ENCODE measurements around the gene CCR4.

GRCh38 chr3:32950516-32950915 is 928 bp upstream of the CCR4 start:
- no peak for TF ChIP-seq POLR2A (IDR thresholded peaks at IDR 0.05)
- TF ChIP-seq, protein P1, sequence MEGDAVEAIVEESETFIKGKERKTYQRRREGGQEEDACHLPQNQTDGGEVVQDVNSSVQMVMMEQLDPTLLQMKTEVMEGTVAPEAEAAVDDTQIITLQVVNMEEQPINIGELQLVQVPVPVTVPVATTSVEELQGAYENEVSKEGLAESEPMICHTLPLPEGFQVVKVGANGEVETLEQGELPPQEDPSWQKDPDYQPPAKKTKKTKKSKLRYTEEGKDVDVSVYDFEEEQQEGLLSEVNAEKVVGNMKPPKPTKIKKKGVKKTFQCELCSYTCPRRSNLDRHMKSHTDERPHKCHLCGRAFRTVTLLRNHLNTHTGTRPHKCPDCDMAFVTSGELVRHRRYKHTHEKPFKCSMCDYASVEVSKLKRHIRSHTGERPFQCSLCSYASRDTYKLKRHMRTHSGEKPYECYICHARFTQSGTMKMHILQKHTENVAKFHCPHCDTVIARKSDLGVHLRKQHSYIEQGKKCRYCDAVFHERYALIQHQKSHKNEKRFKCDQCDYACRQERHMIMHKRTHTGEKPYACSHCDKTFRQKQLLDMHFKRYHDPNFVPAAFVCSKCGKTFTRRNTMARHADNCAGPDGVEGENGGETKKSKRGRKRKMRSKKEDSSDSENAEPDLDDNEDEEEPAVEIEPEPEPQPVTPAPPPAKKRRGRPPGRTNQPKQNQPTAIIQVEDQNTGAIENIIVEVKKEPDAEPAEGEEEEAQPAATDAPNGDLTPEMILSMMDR (IDR thresholded peaks at IDR 0.05): no peak
- TF ChIP-seq POLR2AphosphoS5 (IDR thresholded peaks at IDR 0.05): no peak
